HCT116 (cell line): Measurements from ENCODE around the gene EPHA2. TPM values are rescaled to one million over a fixed set of nuclear protein-coding genes. Genes with fewer than 3 reads are reported as not detected.

Source experiments
- ATAC-seq: fragments of 200-7000 bp; cut with Tn5 transposase; 2 replicates; pipeline ENCODE4 v1.9.1; 2020; ENCODE audit warnings: mild to moderate bottlenecking, moderate library complexity
- BruUV-seq: library from RNA; stranded (reverse); fragments of 400-500 nt; replicated peaks from 2 replicates; lab custom pipeline; 2021; lab: Mats Ljungman, UMichigan
- CTCF ChIA-PET: fragments of 300-600 bp; sonication (Branson Sonifier 250); formaldehyde crosslinking; loops from one replicate; lab custom pipeline; 2021; ENCODE audit warnings: antibody characterized with exemption; lab: Charles Lee
- POLR2A ChIA-PET: fragments of 300-600, 350-600 bp; sonication (Branson Sonifier 250); formaldehyde crosslinking; loops from one replicate; lab custom pipeline; 2021; ENCODE audit warnings: antibody characterized with exemption; lab: Charles Lee
- RAD21 ChIA-PET, 2 experiments: fragments of 300-600 bp; sonication (Branson Sonifier 250); formaldehyde crosslinking; loops; one replicate each; lab custom pipeline; 2023; ENCODE audit warnings: low total read pairs in 2 of 2; ENCODE audit not compliant: uncharacterized antibody in 2 of 2, unreplicated experiment in 2 of 2, low non-redundant PET in 1 of 2; lab: Charles Lee
- DNase-seq: peaks from one replicate; pipeline ENCODE4 v3.0.0-alpha.2; 2010; ENCODE audit warnings: low read depth, low spot score
- H2AFZ ChIP-seq: fragments of 200-600 bp; shearing (Covaris generic), sonication (generic); 2 replicates; pipeline ENCODE4 v1.6.1; 2017; ENCODE audit warnings: low read depth, mixed run types, mixed read lengths, antibody characterized with exemption, low read length; ENCODE audit not compliant: poor library complexity, severe bottlenecking
- H3K27ac ChIP-seq: 2 replicates; pipeline ENCODE4 v1.5.1; 2012; ENCODE audit warnings: low read depth, low read length
- H3K27me3 ChIP-seq: fragments of 200-600 bp; sonication (generic); 2 replicates; pipeline ENCODE4 v1.6.1; 2016; ENCODE audit warnings: mixed run types, low read length, mixed read lengths; ENCODE audit not compliant: insufficient read depth
- H3K36me3 ChIP-seq, 2 experiments: fragments of 200-500 bp in 1 of 2; fragments of 200-600 bp in 1 of 2; sonication (Bioruptor generic) in 1 of 2; sonication (generic) in 1 of 2; 2 replicates each; pipeline versions ENCODE4 v1.5.1 to v1.6.1; 2014 to 2016; ENCODE audit warnings: low read length in 2 of 2, inconsistent platforms in 1 of 2, mixed read lengths in 1 of 2, mixed run types in 1 of 2; ENCODE audit not compliant: insufficient read depth in 2 of 2, control insufficient read depth in 1 of 2
- H3K4me1 ChIP-seq, 2 experiments: fragments of 200-600 bp in 1 of 2; sonication (generic) in 1 of 2; 2 replicates each; pipeline versions ENCODE4 v1.5.1 to v1.6.1; 2012 to 2017; ENCODE audit warnings: low read length in 2 of 2, inconsistent platforms in 1 of 2, mild to moderate bottlenecking in 1 of 2, mixed read lengths in 1 of 2, mixed run types in 1 of 2, moderate library complexity in 1 of 2; ENCODE audit not compliant: insufficient read depth in 2 of 2, control insufficient read depth in 1 of 2
- H3K4me2 ChIP-seq: fragments of 200-600 bp; sonication (generic); 2 replicates; pipeline ENCODE4 v1.6.1; 2017; ENCODE audit warnings: mixed run types, low read length, mixed read lengths
- H3K4me3 ChIP-seq, 2 experiments: fragments of 200-600 bp in 1 of 2; sonication (generic) in 1 of 2; replicated peaks in 1 of 2; 2 replicates each; pipeline ENCODE4 v1.5.1; 2011 to 2016; ENCODE audit warnings: low read length in 2 of 2, control low read depth in 1 of 2, low read depth in 1 of 2, mild to moderate bottlenecking in 1 of 2, mixed read lengths in 1 of 2, mixed run types in 1 of 2
- H3K79me2 ChIP-seq: fragments of 200-600 bp; sonication (generic); 2 replicates; pipeline ENCODE4 v1.6.1; 2017; ENCODE audit warnings: mild to moderate bottlenecking, mixed run types, low read length, moderate library complexity, mixed read lengths; ENCODE audit not compliant: insufficient read depth
- H3K9ac ChIP-seq: fragments of 200-600 bp; sonication (generic); 2 replicates; pipeline ENCODE4 v1.6.1; 2016; ENCODE audit warnings: low read length, mixed read lengths
- H3K9me2 ChIP-seq: fragments of 200-600 bp; sonication (generic), shearing (Covaris generic); 2 replicates; pipeline ENCODE4 v1.6.1; 2017; ENCODE audit warnings: mixed run types, mild to moderate bottlenecking, moderate library complexity; ENCODE audit not compliant: insufficient read depth
- H3K9me3 ChIP-seq, 2 experiments: fragments of 200-500 bp in 1 of 2; fragments of 200-600 bp in 1 of 2; sonication (Bioruptor generic) in 1 of 2; sonication (generic) in 1 of 2; 2 replicates each; pipeline ENCODE4 v1.6.1; 2014 to 2017; ENCODE audit warnings: low read length in 2 of 2, mixed read lengths in 2 of 2, inconsistent platforms in 1 of 2, low read depth in 1 of 2, mild to moderate bottlenecking in 1 of 2, mixed run types in 1 of 2, moderate library complexity in 1 of 2; ENCODE audit not compliant: control insufficient read depth in 1 of 2, insufficient read depth in 1 of 2
- H4K20me1 ChIP-seq: fragments of 200-600 bp; sonication (generic), shearing (Covaris generic); 2 replicates; pipeline ENCODE4 v1.6.1; 2017; ENCODE audit warnings: mixed run types, mild to moderate bottlenecking, moderate library complexity; ENCODE audit not compliant: insufficient read depth
- ATF3 ChIP-seq: IDR thresholded peaks from 2 replicates; pipeline ENCODE4 v1.6.1; 2012
- CBX3 ChIP-seq: IDR thresholded peaks from 2 replicates; pipeline ENCODE4 v1.6.1; 2012; ENCODE audit warnings: low read depth
- CEBPB ChIP-seq: IDR thresholded peaks from 2 replicates; pipeline ENCODE4 v1.6.1; 2012; ENCODE audit warnings: low read depth
- EGR1 ChIP-seq: IDR thresholded peaks from 2 replicates; pipeline ENCODE4 v1.6.1; 2012; ENCODE audit warnings: low read depth
- ELF1 ChIP-seq: IDR thresholded peaks from 2 replicates; pipeline ENCODE4 v1.6.1; 2012; ENCODE audit warnings: low read depth, borderline replicate concordance
- EZH2 ChIP-seq: fragments of 200-600 bp; sonication (generic); IDR thresholded peaks from 2 replicates; pipeline ENCODE4 v1.6.1; 2017; ENCODE audit warnings: antibody characterized with exemption, mixed run types
- JUND ChIP-seq: IDR thresholded peaks from 2 replicates; pipeline ENCODE4 v1.6.1; 2012
- RAD21 ChIP-seq: IDR thresholded peaks from 2 replicates; pipeline ENCODE4 v1.6.1; 2012; ENCODE audit warnings: low read depth, mild to moderate bottlenecking
- SIN3A ChIP-seq: IDR thresholded peaks from 2 replicates; pipeline ENCODE4 v1.6.1; 2012; ENCODE audit warnings: low read depth
- SRF ChIP-seq: IDR thresholded peaks from 2 replicates; pipeline ENCODE4 v1.6.1; 2012; ENCODE audit warnings: low read depth
- TCF7L2 ChIP-seq: IDR thresholded peaks from 2 replicates; pipeline ENCODE4 v1.7.0; 2011; ENCODE audit warnings: borderline replicate concordance, inconsistent platforms; ENCODE audit not compliant: insufficient read depth, insufficient read length; ENCODE audit errors: extremely low read depth
- YY1 ChIP-seq: IDR thresholded peaks from 2 replicates; pipeline ENCODE4 v1.6.1; 2011; ENCODE audit warnings: low read length, low read depth, moderate library complexity, mild to moderate bottlenecking; ENCODE audit not compliant: insufficient replicate concordance; ENCODE audit errors: extremely low read depth
- ZFX ChIP-seq: fragments of 450-650 bp; IDR thresholded peaks from 2 replicates; pipeline ENCODE4 v1.6.1; 2017
- ZNF274 ChIP-seq: fragments of 200-500 bp; sonication (Bioruptor generic); IDR thresholded peaks from 2 replicates; pipeline ENCODE4 v1.6.1; 2014; ENCODE audit warnings: mild to moderate bottlenecking, low read depth, low read length, inconsistent platforms
- intact Hi-C: fragments of 100-400 bp; cut with micrococcal nuclease; formaldehyde crosslinking; loops from 2 replicates; pipeline ENCODE4 v1.10.0; 2022
- total RNA-seq: library from RNA; stranded (reverse); gene quantifications from one replicate; pipeline ENCODE4 v1.2.1, GENCODE V29; 2021; ENCODE audit not compliant: unreplicated experiment
- TF ChIP-seq, protein P1 (sequence below): IDR thresholded peaks from 2 replicates; pipeline ENCODE4 v1.6.1; 2012
- TF ChIP-seq, protein P2 (sequence below), 3 experiments: fragments of 200-600 bp in 1 of 3; sonication (generic) in 1 of 3; IDR thresholded peaks in 2 of 3; conservative IDR thresholded peaks in 1 of 3; 2 replicates each; pipeline ENCODE4 v1.5.1; 2012 to 2017; ENCODE audit warnings: low read depth in 2 of 3, low read length in 2 of 3, antibody characterized with exemption in 1 of 3, borderline replicate concordance in 1 of 3, control low read depth in 1 of 3, mild to moderate bottlenecking in 1 of 3, mixed read lengths in 1 of 3, mixed run types in 1 of 3, moderate library complexity in 1 of 3; ENCODE audit not compliant: insufficient read depth in 1 of 3

The EPHA2 gene
- total RNA-seq, 1 experiment from 2014 or later = 164 TPM

- Histone ChIP-seq H2AFZ (no peak overlapping the region), H3K4me1 (peaks cover 64 to 94% of the 10 kb centered on the region in 2 experiments), H3K27me3 (no peaks in the 10 kb centered on the region), H3K79me2 (no peaks in the 10 kb centered on the region), H3K4me2 (peak overlapping the region; percentile 86), H3K9me3 (no peaks in the 10 kb centered on the region), H4K20me1 (no peaks in the 10 kb centered on the region), H3K9me2 (no peaks in the 10 kb centered on the region), H3K36me3 (no peaks in the 10 kb centered on the region), H3K4me3 (no peak overlapping the region), H3K27ac (peak overlapping the region; percentile 27; the same call in 1 of the 2 replicates), H3K9ac (peak overlapping the region; percentile 36; the same call in 1 of the 2 replicates)
- no TSS peak for BruUV-seq
- no peak for DNase-seq
- TF ChIP-seq ATF3 = no peak
- TF ChIP-seq RAD21 = no peak
- TF ChIP-seq ELF1 = no peak
- TF ChIP-seq, protein P1, sequence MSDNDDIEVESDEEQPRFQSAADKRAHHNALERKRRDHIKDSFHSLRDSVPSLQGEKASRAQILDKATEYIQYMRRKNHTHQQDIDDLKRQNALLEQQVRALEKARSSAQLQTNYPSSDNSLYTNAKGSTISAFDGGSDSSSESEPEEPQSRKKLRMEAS = no peak
- TF ChIP-seq JUND = no peak
- no peak for TF ChIP-seq EZH2
- TF ChIP-seq SIN3A = no peak
- TF ChIP-seq, protein P2, sequence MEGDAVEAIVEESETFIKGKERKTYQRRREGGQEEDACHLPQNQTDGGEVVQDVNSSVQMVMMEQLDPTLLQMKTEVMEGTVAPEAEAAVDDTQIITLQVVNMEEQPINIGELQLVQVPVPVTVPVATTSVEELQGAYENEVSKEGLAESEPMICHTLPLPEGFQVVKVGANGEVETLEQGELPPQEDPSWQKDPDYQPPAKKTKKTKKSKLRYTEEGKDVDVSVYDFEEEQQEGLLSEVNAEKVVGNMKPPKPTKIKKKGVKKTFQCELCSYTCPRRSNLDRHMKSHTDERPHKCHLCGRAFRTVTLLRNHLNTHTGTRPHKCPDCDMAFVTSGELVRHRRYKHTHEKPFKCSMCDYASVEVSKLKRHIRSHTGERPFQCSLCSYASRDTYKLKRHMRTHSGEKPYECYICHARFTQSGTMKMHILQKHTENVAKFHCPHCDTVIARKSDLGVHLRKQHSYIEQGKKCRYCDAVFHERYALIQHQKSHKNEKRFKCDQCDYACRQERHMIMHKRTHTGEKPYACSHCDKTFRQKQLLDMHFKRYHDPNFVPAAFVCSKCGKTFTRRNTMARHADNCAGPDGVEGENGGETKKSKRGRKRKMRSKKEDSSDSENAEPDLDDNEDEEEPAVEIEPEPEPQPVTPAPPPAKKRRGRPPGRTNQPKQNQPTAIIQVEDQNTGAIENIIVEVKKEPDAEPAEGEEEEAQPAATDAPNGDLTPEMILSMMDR (IDR thresholded peaks at IDR 0.05 in 2 of 3, conservative IDR thresholded peaks at IDR 0.05 in 1 of 3; ENCODE audit: borderline replicate concordance in 1 of 3, insufficient read depth in 1 of 3, low read depth in 2 of 3, low read length in 2 of 3) = no peak
- no peak for TF ChIP-seq CBX3
- TF ChIP-seq ZNF274 = no peak
- TF ChIP-seq YY1 = no peak
- TF ChIP-seq EGR1 = no peak
- no peak for TF ChIP-seq SRF
- no peak for TF ChIP-seq ZFX
- TF ChIP-seq TCF7L2 = no peak
- no peak for TF ChIP-seq CEBPB
- intact Hi-C loops = no loop called here
- ATAC-seq = no peak
- RAD21 ChIA-PET = no interaction called here
- POLR2A ChIA-PET = interaction anchor here (0.7 to 4.7 kb wide), 4 partner anchors 8 to 88 kb away, joined by 3 to 30 read pairs (median 7); no protein-coding TSS in a partner anchor
- CTCF ChIA-PET = interaction anchor here (1.0 kb wide), 1 partner anchor 82 kb away, joined by 3 read pairs; no protein-coding TSS in a partner anchor
These were observed 9.2 kb upstream of the EPHA2 start for GRCh38 chr1:16165073-16165364.
